PC-3 (cell line): ENCODE results near the gene SFI1. TPM values are rescaled to one million over a fixed set of nuclear protein-coding genes. Genes with fewer than 3 reads are reported as not detected.

Experiments
- ATAC-seq: fragments of 200-7000 bp; cut with Tn5 transposase; 2 replicates; pipeline ENCODE4 v1.9.1; 2020; ENCODE audit warnings: mild to moderate bottlenecking, moderate library complexity
- BruUV-seq: library from RNA; stranded (reverse); fragments of 400-500 nt; replicated peaks from 2 replicates; lab custom pipeline; 2021; lab: Mats Ljungman, UMichigan
- CTCF ChIA-PET: fragments of 300-600 bp; sonication (Branson Sonifier 250); formaldehyde crosslinking; loops from one replicate; lab custom pipeline; 2022; ENCODE audit warnings: antibody characterized with exemption; lab: Charles Lee
- POLR2A ChIA-PET: fragments of 300-600 bp; sonication (Branson Sonifier 250); formaldehyde crosslinking; loops from one replicate; lab custom pipeline; 2022; ENCODE audit warnings: antibody characterized with exemption; ENCODE audit not compliant: unreplicated experiment; lab: Charles Lee
- DNase-seq: peaks from one replicate; pipeline ENCODE4 v3.0.0-alpha.2; 2015
- H2AFZ ChIP-seq: fragments of 300-600 bp; sonication (generic); 2 replicates; pipeline ENCODE4 v1.6.0; 2016; ENCODE audit warnings: antibody characterized with exemption, low read length
- H3F3A ChIP-seq: fragments of 300-600 bp; sonication (generic); one replicate; pipeline ENCODE4 v1.6.0; 2017; ENCODE audit warnings: antibody characterized with exemption, low read length, control low read depth, mild to moderate bottlenecking; ENCODE audit not compliant: unreplicated experiment
- H3K27ac ChIP-seq: fragments of 300-600 bp; sonication (generic); 2 replicates; pipeline ENCODE4 v1.5.1; 2016; ENCODE audit warnings: mild to moderate bottlenecking, low read length
- H3K27me3 ChIP-seq: fragments of 300-600 bp; sonication (generic); 2 replicates; pipeline ENCODE4 v1.6.1; 2016; ENCODE audit warnings: low read length, mixed read lengths
- H3K36me3 ChIP-seq: fragments of 300-600 bp; sonication (generic); 2 replicates; pipeline ENCODE4 v1.6.1; 2016; ENCODE audit warnings: low read depth, mixed run types, low read length, mixed read lengths
- H3K4me1 ChIP-seq: fragments of 300-600 bp; sonication (generic); 2 replicates; pipeline ENCODE4 v1.5.1; 2016; ENCODE audit warnings: low read length; ENCODE audit not compliant: insufficient read depth
- H3K4me2 ChIP-seq: fragments of 300-600 bp; sonication (generic); 2 replicates; pipeline ENCODE4 v1.6.0; 2016; ENCODE audit warnings: low read length
- H3K4me3 ChIP-seq: fragments of 300-600 bp; sonication (generic); 2 replicates; pipeline ENCODE4 v1.5.1; 2016; ENCODE audit warnings: mild to moderate bottlenecking, low read length, mixed read lengths
- H3K79me2 ChIP-seq: fragments of 300-600 bp; sonication (generic); 2 replicates; pipeline ENCODE4 v1.6.1; 2017; ENCODE audit warnings: low read length, mixed read lengths
- H3K9ac ChIP-seq: fragments of 300-600 bp; sonication (generic); 2 replicates; pipeline ENCODE4 v1.6.0; 2016; ENCODE audit warnings: mild to moderate bottlenecking, low read length
- H3K9me2 ChIP-seq: fragments of 300-600 bp; sonication (generic); replicated peaks from 2 replicates; pipeline ENCODE4 v1.6.1; 2016; ENCODE audit warnings: mixed run types, low read length, mixed read lengths
- H3K9me3 ChIP-seq: fragments of 300-600 bp; sonication (generic); 2 replicates; pipeline ENCODE4 v1.6.1; 2016; ENCODE audit warnings: low read length, mixed read lengths
- H4K20me1 ChIP-seq: fragments of 300-600 bp; sonication (generic); 2 replicates; pipeline ENCODE4 v1.6.1; 2016; ENCODE audit warnings: low read length, mixed read lengths
- CTCF ChIP-seq: fragments of 300-600 bp; sonication (generic); conservative IDR thresholded peaks from 2 replicates; pipeline ENCODE4 v1.5.1; 2017; ENCODE audit warnings: antibody characterized with exemption, low read depth, mild to moderate bottlenecking, low read length
- EZH2 ChIP-seq: fragments of 300-600 bp; sonication (generic); IDR thresholded peaks from one replicate; pipeline ENCODE4 v1.6.1; 2017; ENCODE audit warnings: antibody characterized with exemption, mild to moderate bottlenecking, low read length; ENCODE audit not compliant: unreplicated experiment
- EZH2phosphoT487 ChIP-seq: fragments of 300-600 bp; sonication (generic); IDR thresholded peaks from 2 replicates; pipeline ENCODE4 v1.6.1; 2018; ENCODE audit warnings: mild to moderate bottlenecking, antibody characterized with exemption, low read length, borderline replicate concordance
- intact Hi-C: fragments of 100-400 bp; cut with micrococcal nuclease; formaldehyde crosslinking; loops from 2 replicates; pipeline ENCODE4 v1.9.0; 2023
- total RNA-seq: library from RNA; depleted of rRNA; stranded (reverse); fragments of >200 nt; gene quantifications from 2 replicates; pipeline ENCODE4 v1.2.3, GENCODE V29; 2014

Gene SFI1
- total RNA-seq, 1 experiment from 2014 or later: 22.5 TPM

GRCh38 chr22:31647523-31648320 is 151.4 kb downstream of the SFI1 start:
- H3K9me2 ChIP-seq: no peaks in the 10 kb centered on the region
- intact Hi-C loops: no loop called here
- peaks cover 8% of the 10 kb centered on the region for H3K36me3 ChIP-seq
- peaks cover 20% of the 10 kb centered on the region for H3K4me1 ChIP-seq
- DNase-seq (no peak), ATAC-seq (no peak)
- TF ChIP-seq EZH2phosphoT487: no peak
- no peak for TF ChIP-seq CTCF
- TF ChIP-seq EZH2: no peak
- no peak overlapping the region for H2AFZ ChIP-seq
- H3K4me3 ChIP-seq: no peak overlapping the region
- peaks cover 6% of the 10 kb centered on the region for H3F3A ChIP-seq
- no peaks in the 10 kb centered on the region for H4K20me1 ChIP-seq
- BruUV-seq: no TSS peak
- H3K4me2 ChIP-seq: no peak overlapping the region
- no peaks in the 10 kb centered on the region for H3K9me3 ChIP-seq
- no peak overlapping the region for H3K9ac ChIP-seq
- H3K79me2 ChIP-seq: peaks cover 59% of the 10 kb centered on the region
- peak overlapping the region; percentile 81; the same call in 1 of the 2 replicates for H3K27ac ChIP-seq
- no peaks in the 10 kb centered on the region for H3K27me3 ChIP-seq
- CTCF ChIA-PET: interaction anchor here (0.6 kb wide), 1 partner anchor 18 kb away, joined by 6 read pairs; no protein-coding TSS in a partner anchor
- POLR2A ChIA-PET: no interaction called here

GRCh38 chr22:31650391-31650790 is 154.1 kb downstream of the SFI1 start:
- no peak overlapping the region for H2AFZ ChIP-seq
- H3K4me3 ChIP-seq: no peak overlapping the region
- intact Hi-C loops: no loop called here
- no TSS peak for BruUV-seq
- peaks cover 39% of the 10 kb centered on the region for H3K4me1 ChIP-seq
- POLR2A ChIA-PET: no interaction called here
- peaks cover 6% of the 10 kb centered on the region for H3F3A ChIP-seq
- peaks cover 12% of the 10 kb centered on the region; the same call in 1 of the 2 replicates for H4K20me1 ChIP-seq
- no peaks in the 10 kb centered on the region for H3K9me2 ChIP-seq
- H3K9ac ChIP-seq: no peak overlapping the region
- DNase-seq: no peak
- H3K4me2 ChIP-seq: no peak overlapping the region
- H3K27me3 ChIP-seq: no peaks in the 10 kb centered on the region
- peaks cover 70% of the 10 kb centered on the region for H3K79me2 ChIP-seq
- peaks cover 8% of the 10 kb centered on the region for H3K36me3 ChIP-seq
- ATAC-seq: no peak
- H3K27ac ChIP-seq: no peak overlapping the region
- no peaks in the 10 kb centered on the region for H3K9me3 ChIP-seq
- TF ChIP-seq CTCF: no peak
- TF ChIP-seq EZH2: no peak
- no peak for TF ChIP-seq EZH2phosphoT487
- CTCF ChIA-PET: no interaction called here

GRCh38 chr22:31651664-31652063 is 155.3 kb downstream of the SFI1 start:
- BruUV-seq: no TSS peak
- H3K9me2 ChIP-seq: no peaks in the 10 kb centered on the region
- no peak overlapping the region for H3K9ac ChIP-seq
- H3K9me3 ChIP-seq: no peaks in the 10 kb centered on the region
- DNase-seq (no peak), ATAC-seq (no peak)
- H4K20me1 ChIP-seq: peaks cover 12% of the 10 kb centered on the region; the same call in 1 of the 2 replicates
- no peak overlapping the region for H3K27ac ChIP-seq
- H3K27me3 ChIP-seq: no peaks in the 10 kb centered on the region
- H3K4me2 ChIP-seq: no peak overlapping the region
- ChIA-PET POLR2A (no interaction called here), CTCF (no interaction called here)
- TF ChIP-seq CTCF (no peak), EZH2phosphoT487 (no peak), EZH2 (no peak)
- H2AFZ ChIP-seq: no peak overlapping the region
- H3K4me1 ChIP-seq: peaks cover 31% of the 10 kb centered on the region
- no peak overlapping the region for H3K4me3 ChIP-seq
- intact Hi-C loops: no loop called here
- peaks cover 8% of the 10 kb centered on the region for H3K36me3 ChIP-seq
- H3F3A ChIP-seq: peaks cover 3% of the 10 kb centered on the region
- peaks cover 76% of the 10 kb centered on the region for H3K79me2 ChIP-seq
